Fibroblast of peridontal ligament (primary cell): ENCODE measurements around the gene HSPA12A.

Experiments used
- DNase-seq: peaks from one replicate; pipeline ENCODE4 v3.0.0-alpha.2; 2010; ENCODE audit errors: extremely low read depth

Gene HSPA12A

DNA sequence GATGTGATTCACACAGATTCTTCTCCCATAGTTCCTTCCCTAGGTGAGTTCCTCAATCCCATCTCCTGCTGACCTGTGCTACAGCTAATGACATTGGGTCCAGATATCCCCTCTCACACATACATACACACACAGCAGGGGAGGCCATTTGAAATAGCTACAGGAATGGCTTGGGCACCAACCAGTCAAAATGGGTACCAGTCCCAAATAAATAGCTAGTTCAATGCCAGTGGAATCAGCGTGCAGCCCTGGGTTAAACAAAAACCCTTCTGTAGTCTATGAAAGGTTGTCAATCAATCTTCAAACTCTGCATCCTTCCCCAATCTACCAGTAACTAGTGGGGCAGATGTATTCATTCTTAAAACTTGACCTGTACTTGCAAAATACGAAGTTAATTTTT, 112.3 kb downstream of the HSPA12A start:
- DNase-seq = no peak

DNA sequence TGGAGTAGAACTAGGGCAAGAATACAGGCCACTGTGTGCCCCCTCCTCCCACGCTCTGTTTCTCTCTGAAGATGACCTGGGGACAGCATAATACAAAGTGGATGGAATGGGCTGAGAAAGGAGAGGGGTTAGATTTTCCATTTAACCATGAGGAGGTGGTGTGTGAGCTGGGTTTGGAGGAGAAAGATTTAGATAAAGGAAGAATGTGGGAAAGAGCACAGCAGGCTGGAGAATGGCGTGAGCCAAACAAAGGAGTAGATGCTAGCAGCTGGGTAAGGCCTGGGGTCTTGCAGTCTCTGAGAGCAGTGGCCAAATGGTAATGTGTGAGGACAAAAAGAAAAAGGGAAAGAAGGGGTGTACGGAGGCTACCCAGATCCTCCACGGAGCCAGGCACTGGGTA, 113.0 kb downstream of the HSPA12A start:
- no peak for DNase-seq

DNA sequence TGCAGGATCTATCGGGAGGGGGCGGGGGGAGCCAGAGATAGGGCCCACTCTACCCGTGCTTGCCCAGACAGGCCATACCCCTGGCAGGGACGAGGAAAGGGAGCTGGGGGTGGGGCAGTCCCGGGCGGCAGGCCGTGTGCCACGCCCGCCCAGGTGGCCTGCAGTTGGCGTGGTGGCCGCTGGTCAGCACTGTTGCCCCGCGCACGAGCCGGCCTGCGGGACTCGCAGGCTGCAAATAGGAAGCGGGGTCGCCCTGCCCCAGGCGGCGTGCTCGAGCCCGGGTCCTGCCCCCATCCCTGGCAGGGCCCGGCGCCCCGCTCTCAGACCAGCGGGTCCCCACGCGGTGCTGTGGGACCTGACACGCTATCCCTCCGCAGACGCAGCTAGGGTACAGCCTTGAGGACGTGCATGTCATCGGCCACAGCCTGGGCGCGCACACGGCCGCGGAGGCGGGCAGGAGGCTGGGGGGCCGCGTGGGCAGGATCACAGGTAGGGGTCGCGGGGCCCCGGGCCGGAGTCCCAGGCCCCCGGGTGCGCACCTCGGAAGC, 114.9 kb downstream of the HSPA12A start:
- no peak for DNase-seq

DNA sequence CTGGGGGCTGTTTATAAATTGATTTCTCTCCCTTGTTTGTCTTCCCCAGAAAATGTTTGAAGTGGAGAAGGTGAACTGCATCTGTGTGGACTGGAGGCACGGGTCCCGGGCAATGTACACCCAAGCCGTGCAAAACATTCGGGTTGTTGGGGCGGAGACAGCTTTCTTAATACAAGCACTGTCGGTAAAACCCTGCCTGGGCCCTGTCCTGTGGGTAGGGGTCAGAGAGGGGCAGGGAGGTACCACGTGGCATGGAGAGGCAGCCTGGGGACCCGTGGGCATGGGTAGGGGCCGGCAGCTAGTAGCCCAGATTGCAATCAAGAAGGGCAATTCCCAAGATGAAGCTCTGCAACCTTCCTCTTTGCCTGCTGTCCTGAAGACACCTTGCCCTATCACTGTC, 115.6 kb downstream of the HSPA12A start:
- no peak for DNase-seq

DNA sequence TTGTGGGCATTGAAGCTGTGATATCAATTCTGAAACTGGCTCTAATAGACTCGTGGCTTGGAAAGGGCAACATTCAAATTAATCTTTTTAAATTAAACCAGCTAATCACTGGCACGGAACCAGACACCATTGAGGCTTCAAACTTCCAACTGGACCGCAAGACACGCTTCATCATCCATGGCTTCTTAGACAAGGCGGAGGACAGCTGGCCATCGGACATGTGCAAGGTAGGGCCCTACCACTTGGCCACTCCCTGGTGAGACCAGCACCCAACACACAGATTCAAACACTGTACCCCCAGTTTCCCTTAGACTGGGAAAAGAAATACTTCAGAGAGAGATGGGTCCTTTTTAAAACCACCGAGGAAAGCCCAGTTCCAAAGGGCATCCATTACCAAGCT, 116.5 kb downstream of the HSPA12A start:
- no peak for DNase-seq

DNA sequence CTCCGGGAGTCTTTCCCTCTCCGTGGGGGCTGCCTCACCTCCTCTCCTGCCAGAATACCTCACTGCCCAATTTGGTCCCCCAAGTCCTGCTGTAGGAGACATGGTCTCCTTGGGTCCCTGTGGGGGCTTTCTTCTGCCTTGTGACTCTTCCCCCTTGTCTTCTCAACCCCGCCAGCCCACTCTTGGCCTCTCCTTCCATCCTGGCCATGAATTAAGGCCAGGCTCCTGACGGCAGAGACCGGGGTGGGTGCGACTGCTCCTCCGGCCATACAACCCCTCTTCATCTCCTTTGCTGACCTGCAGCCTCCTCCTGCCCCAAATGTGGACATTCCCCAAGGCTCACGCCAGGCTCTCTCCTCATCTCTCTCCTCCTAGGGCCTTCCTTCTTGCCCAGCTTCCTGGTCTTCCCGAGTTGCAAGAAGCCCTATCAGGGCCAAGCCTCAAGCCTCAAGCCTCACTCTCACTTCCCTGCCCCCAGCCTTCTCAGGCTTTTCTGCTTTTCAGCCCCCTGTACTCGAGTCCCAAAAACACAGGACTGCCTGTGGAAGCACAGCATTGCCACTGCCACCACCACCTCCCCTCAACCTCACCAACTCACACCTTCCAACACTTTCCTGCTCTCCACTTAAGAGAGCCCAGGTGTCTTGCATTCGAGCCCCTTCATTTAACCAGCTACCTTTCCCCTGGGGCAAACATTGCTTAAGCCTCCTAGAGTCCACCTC, 120.3 kb downstream of the HSPA12A start:
- DNase-seq = no peak

DNA sequence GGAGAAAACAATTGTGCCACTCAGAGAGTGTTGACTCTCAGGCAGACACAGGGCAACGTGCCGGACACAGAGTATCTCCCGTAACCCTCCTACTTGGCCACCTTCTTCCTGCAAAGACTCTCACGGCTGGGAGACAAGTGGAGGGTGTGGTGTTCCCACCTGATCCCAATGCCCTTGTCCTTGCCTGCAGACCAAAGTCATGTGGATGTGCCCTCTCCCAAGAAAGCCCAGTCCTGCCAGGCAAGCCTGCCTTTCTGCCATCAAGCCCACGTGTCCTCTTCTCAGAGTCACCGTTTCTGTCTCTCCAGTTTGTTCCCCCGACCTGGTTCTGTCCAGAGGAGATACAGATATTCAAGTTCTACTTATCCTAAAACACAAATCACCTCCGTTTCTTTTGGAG, 120.9 kb downstream of the HSPA12A start:
- no peak for DNase-seq
